ENCODE data around the gene GLI1.
"Not testable (repeated sequence)": the region's sequence is repeated elsewhere in the genome, so short reads cannot be mapped to it uniquely, and the experiment has no call there.

The GLI1 gene

DNA sequence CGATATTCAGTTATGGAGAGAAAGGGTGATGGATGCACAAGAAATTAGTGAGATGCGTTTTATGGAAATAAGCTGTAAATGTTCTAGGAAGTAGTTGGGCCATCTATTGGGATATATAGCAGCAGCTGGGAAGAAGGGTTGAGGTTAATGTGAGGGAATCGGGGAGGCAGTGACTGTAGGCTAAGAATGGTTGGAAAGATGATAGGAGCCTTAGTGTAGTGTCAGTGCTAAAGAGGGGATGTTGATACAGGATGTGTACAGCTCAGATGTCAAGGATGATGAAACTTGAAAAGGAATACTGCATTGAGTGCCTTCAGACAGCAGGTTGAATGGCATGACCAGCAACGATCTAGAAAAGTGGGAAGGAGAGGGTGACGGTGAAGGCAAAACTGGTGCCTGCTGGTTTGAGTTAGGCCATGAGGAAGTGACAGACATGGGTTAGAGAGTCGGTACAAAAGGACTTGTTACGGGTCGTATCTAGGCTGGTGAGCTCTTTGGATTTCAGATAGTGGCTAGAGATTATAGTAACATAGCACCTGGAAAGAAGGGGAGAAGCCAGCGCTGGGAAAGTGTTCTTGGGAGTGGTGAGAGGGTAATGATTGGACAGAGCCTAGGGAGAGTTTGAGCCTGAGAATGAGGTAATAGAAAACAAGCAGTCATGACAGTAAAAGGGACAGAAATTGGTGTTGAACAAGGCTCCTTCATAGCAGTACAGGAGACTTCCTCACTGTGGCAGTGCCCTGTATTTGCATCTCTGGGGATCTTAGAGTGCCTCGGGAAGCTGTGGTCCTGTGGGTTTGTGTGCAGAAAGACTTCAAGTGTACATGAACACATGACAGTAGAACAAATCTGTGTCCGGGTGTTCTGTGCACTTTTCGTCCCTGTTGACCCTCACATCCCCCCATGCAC lies 37.9 kb downstream of the GLI1 start:
- no peak for DNase-seq (ENCODE audit: low read depth in 2 of 2)

- no peak for DNase-seq (ENCODE audit: low read depth in 2 of 2)
Observed at GRCh38 chr12:57498132-57498502, 38.5 kb downstream of the GLI1 start.

GRCh38 chr12:57498571-57498970 lies 39.0 kb downstream of the GLI1 start:
- DNase-seq (ENCODE audit: low read depth in 2 of 2): no peak

- DNase-seq (ENCODE audit: low read depth in 2 of 2): no peak
Observed at GRCh38 chr12:57500213-57500612, 40.6 kb downstream of the GLI1 start.

- not testable (repeated sequence) for DNase-seq (ENCODE audit: low read depth in 2 of 2)
Observed at GRCh38 chr12:57502311-57502969, 42.9 kb downstream of the GLI1 start.

DNA sequence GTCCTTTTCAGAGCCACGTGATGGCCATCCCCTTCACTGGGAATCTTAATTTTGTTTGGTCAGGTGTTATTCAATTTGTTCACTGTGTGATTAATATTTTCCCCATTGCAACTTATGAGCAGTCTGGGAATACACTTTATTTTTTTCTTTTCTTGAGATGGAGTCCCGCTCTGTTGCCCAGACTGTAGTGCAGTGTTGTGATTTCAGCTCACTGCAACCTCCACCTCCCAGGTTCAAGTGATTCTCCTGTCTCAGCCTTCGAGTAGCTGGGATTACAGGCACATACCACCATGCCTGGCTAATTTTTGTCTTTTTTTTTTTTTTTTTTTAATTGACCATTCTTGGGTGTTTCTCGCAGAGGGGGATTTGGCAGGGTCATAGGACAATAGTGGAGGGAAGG lies 47.0 kb downstream of the GLI1 start:
- DNase-seq (ENCODE audit: low read depth in 2 of 2): not testable (repeated sequence)

DNA sequence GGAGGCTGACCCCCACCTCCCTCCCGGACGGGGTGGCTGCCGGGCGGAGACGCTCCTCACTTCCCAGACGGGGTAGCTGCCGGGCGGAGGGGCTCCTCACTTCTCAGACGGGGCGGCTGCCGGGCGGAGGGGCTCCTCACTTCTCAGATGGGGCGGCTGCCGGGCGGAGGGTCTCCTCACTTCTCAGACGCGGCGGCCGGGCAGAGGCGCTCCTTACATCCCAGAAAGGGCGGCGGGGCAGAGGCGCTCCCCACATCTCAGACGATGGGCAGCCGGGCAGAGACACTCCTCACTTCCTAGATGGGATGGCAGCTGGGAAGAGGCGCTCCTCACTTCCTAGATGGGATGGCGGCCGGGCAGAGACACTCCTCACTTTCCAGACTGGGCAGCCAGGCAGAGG lies 48.2 kb downstream of the GLI1 start:
- DNase-seq (ENCODE audit: low read depth in 2 of 2): not testable (repeated sequence)

- DNase-seq (ENCODE audit: low read depth in 2 of 2): no peak
Observed at GRCh38 chr12:57511161-57511560, 51.6 kb downstream of the GLI1 start.

GRCh38 chr12:57511588-57512325 lies 52.2 kb downstream of the GLI1 start:
- no peak for DNase-seq (ENCODE audit: low read depth in 2 of 2)

GRCh38 chr12:57512665-57513064 lies 53.1 kb downstream of the GLI1 start:
- DNase-seq (ENCODE audit: low read depth in 2 of 2): no peak

- DNase-seq (ENCODE audit: low read depth in 2 of 2): no peak
Observed at GRCh38 chr12:57513266-57513665, 53.7 kb downstream of the GLI1 start.

DNA sequence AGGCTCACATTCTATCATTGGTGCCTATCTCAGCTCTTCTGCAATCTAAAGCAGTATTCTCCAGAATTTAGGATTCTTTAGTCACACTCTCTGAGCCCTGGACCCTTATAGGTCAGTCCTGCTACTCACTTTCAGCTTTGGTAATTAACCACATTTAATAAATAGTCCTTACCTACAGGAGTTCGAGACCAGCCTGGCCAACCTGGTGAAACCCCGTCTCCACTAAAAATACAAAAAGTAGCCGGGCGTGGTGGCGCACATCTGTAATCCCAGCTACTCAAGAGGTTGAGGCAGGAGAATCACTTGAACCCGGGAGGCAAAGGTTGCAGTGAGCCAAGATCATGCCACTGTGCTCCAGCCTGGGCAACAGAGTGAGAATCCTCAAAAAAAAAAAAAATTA lies 54.1 kb downstream of the GLI1 start:
- DNase-seq (ENCODE audit: low read depth in 2 of 2): not testable (repeated sequence)

DNA sequence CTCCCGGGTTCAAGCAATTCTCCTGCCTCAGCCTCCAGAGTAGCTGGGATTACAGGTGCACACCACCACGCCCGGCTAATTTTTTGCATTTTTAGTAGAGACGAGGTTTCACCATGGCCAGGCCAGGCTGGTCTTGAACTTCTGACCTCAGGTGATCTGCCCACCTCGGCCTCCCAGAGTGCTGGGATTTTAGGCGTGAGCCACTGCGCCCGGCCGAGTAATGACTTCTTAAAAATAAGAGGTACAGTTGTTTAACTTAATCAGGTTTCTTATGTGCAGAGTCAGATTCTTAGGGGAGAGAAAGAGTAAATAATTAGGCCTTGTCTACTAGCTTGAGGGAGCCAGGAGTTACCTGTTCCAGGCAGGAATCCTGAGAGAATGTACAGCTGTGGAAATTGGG lies 54.7 kb downstream of the GLI1 start:
- DNase-seq (ENCODE audit: low read depth in 2 of 2): not testable (repeated sequence)

DNA sequence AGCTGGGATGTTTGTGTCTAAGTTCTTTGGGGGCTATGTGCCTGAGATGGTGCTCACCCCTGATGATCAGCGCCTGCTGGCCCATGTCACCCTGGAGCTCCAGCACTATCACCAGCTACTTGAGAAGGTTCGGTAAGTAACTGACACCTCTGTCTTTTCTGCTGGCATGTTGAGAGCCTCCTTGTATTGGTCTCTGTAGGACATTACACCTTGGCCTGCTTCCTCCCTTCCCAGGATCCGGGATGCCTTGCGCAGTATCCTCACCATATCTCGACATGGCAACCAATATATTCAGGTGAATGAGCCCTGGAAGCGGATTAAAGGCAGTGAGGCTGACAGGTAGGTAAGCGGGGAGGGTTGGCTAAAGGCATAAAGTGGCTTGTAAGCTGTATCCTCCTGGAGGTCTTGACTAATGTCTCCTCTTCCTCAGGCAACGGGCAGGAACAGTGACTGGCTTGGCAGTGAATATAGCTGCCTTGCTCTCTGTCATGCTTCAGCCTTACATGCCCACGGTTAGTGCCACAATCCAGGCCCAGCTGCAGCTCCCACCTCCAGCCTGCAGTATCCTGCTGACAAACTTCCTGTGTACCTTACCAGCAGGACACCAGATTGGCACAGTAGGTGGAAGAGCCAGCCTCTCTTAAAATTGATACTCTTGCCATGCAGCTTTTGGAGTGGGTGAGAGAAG lies 55.3 kb downstream of the GLI1 start:
- DNase-seq (ENCODE audit: low read depth in 2 of 2): no peak

DNA sequence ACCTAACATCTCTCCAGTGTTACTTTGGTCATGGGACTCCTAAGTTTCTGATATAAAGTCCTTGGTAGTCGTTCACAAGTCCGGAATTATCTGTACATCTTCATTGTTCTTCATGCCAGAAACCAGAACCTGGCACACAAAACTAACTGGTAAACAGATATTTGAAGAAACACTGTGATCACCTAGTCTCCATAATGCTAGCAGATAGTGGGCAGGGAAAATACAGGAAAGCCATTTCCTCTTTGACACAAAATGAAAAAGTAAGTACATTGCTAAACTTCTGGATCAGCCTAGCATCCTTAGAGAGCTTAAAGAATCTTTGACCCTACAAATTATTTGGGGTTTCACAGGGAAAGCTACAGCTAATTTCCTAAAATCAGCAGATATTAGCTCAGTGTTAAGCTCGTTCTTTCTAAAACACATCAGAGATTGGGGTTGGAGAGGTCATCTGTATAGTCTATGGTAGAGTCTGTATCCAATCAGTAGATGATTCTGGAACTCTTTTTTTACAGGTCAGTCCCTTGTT lies 55.9 kb downstream of the GLI1 start:
- no peak for DNase-seq (ENCODE audit: low read depth in 2 of 2)

DNA sequence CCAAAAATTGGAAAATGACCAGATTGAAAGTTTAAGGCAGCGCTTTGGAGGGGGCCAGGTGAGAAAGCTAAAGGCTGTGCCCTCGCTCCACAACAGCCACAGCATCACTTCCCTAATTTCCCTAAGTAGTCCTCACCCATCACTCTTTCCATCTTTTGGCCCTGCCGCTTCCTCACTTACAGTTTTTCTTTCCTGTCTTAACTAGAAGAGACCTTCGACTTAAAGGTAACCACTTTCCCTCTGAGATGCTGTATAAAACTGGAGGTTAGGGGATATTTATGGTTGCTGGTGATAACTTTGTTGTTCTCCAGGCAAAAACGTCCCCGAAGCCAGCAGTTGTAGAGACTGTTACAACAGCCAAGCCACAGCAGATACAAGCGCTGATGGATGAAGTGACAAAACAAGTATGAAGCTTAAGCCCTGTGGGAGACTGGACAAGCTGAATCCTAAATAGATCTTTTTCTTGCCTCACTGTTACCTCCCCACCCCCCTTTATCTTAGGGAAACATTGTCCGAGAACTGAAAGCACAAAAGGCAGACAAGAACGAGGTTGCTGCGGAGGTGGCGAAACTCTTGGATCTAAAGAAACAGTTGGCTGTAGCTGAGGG lies 56.5 kb downstream of the GLI1 start:
- no peak for DNase-seq (ENCODE audit: low read depth in 2 of 2)

GRCh38 chr12:57516617-57517153 lies 57.1 kb downstream of the GLI1 start:
- no peak for DNase-seq (ENCODE audit: low read depth in 2 of 2)

DNA sequence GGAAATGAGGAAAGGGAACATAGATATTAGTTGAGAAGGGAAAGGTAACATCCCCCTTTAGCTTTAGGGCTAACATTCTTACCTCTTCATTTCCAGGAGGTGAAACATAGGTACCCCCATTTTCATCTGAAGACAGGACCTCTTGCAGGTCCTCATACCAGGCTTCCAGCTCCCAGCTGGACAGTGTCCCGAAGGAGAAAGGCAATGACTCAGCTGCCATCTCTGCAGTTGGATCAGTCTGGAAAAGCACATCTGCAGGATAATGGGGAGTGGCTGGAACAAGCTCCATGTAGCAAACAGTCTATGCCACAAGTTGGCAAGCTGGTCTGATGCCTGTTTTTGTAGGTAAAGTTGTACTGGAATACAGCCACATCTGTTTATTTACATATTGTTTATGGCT lies 57.6 kb downstream of the GLI1 start:
- no peak for DNase-seq (ENCODE audit: low read depth in 2 of 2)

DNA sequence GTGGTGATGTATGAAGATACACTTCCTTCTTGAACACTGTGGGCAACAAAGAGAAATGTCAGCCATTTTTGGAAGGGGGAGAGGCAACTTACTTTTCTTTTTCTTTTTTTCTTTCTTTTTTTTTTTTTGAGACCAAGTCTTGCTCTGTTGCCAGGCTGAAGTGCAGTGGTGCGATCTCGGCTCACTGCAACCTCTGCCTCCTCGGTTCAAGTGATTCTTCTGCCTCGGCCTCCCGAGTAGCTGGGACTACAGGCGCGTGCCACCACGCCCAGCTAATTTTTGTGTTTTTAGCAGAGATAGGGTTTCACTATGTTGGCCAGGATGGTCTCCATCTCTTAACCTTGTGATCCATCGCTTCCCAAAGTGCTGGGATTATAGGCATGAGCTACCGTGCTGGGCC lies 58.1 kb downstream of the GLI1 start:
- DNase-seq (ENCODE audit: low read depth in 2 of 2): not testable (repeated sequence)

- DNase-seq (ENCODE audit: low read depth in 2 of 2): no peak
Observed at GRCh38 chr12:57518176-57518919, 58.8 kb downstream of the GLI1 start.

All from fibroblast of skin of left quadriceps (primary cell).